Fibroblast of the aortic adventitia (primary cell): ENCODE results near the gene ST3GAL6. TPM values are rescaled to one million over a fixed set of nuclear protein-coding genes. Genes with fewer than 3 reads are reported as not detected.

Source experiments
- DNase-seq: peaks from one replicate; pipeline ENCODE4 v3.0.0-alpha.2; 2010; ENCODE audit warnings: low read depth
- H3K4me3 ChIP-seq: 2 replicates; pipeline ENCODE4 v1.5.1; 2011; ENCODE audit warnings: low read depth, mild to moderate bottlenecking, control low read depth, low read length, moderate library complexity
- total RNA-seq: library from RNA; depleted of rRNA; stranded (reverse); fragments of >200 nt; gene quantifications from 2 replicates; pipeline ENCODE4 v1.2.3, GENCODE V29; 2012; ENCODE audit warnings: low replicate concordance
- TF ChIP-seq, protein P1 (sequence below): IDR thresholded peaks from 2 replicates; pipeline ENCODE4 v1.5.1; 2011; ENCODE audit warnings: mild to moderate bottlenecking, low read length, control low read depth, inconsistent platforms; ENCODE audit not compliant: insufficient read depth

ST3GAL6 gene, protein sequence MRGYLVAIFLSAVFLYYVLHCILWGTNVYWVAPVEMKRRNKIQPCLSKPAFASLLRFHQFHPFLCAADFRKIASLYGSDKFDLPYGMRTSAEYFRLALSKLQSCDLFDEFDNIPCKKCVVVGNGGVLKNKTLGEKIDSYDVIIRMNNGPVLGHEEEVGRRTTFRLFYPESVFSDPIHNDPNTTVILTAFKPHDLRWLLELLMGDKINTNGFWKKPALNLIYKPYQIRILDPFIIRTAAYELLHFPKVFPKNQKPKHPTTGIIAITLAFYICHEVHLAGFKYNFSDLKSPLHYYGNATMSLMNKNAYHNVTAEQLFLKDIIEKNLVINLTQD
- 2.3 and 3.5 TPM in 2 replicates for total RNA-seq

DNA sequence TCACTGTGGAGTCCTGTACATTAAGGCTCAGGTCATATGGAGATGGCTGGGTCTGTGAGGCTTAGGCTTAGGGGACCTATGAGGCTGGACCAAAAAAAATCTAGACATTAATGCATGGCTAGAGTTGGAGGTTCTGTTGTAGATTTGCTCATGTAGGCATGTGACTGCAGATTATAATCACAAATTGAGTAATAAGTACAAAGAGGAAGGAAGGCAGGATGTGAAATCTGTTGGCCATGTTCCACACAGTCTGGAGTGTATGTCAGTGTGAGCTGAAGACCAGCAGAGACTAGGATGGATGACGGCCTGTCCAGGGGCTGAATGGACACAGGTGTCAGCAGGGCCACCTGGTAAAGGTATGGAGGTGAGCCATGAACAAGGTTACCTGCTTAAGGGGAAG, at the start of gene ST3GAL6:
ST3GAL6 (plus strand) TSS at position 265 of the 400 bp plus-strand sequence. CDS start 5,101 bp downstream, outside the sequence.
- H3K4me3 ChIP-seq, result no peak within 1 kb of the TSS
- peak; percentile 58 for DNase-seq
- TF ChIP-seq, protein P1, sequence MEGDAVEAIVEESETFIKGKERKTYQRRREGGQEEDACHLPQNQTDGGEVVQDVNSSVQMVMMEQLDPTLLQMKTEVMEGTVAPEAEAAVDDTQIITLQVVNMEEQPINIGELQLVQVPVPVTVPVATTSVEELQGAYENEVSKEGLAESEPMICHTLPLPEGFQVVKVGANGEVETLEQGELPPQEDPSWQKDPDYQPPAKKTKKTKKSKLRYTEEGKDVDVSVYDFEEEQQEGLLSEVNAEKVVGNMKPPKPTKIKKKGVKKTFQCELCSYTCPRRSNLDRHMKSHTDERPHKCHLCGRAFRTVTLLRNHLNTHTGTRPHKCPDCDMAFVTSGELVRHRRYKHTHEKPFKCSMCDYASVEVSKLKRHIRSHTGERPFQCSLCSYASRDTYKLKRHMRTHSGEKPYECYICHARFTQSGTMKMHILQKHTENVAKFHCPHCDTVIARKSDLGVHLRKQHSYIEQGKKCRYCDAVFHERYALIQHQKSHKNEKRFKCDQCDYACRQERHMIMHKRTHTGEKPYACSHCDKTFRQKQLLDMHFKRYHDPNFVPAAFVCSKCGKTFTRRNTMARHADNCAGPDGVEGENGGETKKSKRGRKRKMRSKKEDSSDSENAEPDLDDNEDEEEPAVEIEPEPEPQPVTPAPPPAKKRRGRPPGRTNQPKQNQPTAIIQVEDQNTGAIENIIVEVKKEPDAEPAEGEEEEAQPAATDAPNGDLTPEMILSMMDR, result no peak

DNA sequence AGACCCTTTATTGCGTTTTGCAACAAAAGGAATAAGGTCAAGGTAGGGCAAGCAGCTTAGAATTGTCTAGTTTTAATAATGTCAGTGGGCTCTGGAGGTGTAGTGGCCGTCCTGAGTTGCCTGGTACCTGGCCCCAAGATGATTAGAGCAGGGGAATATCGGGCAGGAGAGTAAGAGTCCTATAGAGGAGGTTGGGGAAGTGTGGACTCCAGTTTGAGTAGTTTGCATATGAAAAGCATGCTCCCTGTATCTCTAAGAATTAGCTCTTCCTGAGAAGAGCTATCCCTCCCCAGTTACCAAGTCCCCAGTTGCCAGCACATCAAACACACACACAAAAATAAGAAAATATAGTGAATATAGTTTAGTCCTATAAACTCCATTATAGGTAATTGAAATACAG, 49.2 kb upstream of the ST3GAL6 start:
- no peak for DNase-seq

DNA sequence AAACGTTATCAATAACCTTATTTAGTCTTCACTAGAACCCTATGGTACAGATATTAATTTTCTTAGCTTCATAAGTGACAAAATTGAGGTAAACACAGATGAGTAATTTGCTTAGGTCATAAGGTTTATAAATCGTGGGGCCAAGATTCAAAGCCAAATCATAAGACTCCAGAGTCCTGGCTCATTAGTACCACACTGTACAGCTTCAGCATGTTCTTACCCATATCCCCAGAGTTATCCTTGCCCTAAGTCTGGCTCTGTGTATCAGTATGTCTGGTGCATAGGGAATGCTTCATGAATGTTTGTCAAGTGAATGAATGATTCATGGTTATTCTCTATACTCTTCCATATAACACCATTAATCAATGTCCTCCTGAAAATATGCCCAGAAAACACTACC, 45.6 kb upstream of the ST3GAL6 start:
- no peak overlapping the region for H3K4me3 ChIP-seq
- TF ChIP-seq, protein P1, result no peak
- no peak for DNase-seq

More for the DNA sequence above, 49.2 kb upstream of the ST3GAL6 start:
- H3K4me3 ChIP-seq, result no peak overlapping the region
- TF ChIP-seq, protein P1, result no peak

DNA sequence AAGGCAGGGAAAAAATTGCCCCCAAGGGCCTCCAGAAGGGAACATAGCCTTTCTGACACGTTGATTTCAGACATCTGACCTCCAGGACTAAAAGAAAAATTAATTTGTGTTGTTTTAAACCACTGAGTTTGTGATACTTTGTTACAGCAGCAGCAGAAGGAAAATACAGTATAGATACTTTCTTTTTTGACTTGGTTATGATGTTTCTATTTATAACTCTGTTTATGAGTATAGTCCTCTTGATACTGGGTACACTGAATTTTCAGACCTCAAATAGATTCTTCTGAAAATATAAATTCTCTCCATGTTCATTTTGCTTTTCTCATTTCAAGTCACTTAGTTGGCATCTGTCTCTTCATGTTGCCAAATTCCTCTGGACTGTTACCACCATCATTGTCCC, 44.4 kb upstream of the ST3GAL6 start:
- no peak overlapping the region for H3K4me3 ChIP-seq
- DNase-seq, result no peak
- TF ChIP-seq, protein P1, result no peak

DNA sequence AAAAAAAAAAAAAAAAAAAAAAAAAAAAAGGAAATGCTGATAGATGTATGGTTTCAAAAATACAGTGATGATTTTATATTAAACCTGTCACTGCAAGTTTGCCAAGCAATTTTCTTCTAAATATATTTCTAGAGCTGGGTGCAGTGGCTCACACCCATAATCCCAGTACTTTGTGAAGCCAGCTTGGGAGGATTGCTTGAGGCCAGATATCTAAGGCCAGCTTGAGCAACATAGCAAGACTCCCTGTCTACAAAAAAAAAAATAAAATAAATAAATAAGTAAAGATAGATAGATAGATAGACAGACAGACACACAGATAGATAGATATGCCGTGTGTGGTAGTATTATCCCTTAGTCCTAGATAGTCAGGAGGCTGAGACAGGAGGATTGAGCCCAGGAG, 41.4 kb upstream of the ST3GAL6 start:
- no peak for DNase-seq
- H3K4me3 ChIP-seq, result no peak overlapping the region
- TF ChIP-seq, protein P1, result no peak

DNA sequence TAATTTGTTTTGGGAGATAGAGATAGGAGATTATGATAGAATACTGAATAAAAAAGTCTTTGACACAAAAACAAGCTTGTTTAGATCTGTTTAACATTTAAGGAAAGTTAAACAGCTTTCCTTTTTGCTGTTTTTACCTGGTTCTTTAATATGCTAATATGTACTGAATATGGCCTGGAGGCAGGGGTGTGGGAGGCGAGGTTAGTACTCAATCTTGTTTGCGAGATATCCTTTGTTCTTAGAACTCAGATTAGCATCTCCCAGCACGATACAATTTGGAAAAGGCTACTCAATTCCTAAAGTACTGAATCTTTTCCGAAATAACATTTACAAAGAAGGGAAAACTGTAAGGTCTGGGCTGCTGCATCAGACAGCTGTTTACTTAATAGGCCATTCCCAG, 40.8 kb upstream of the ST3GAL6 start:
- H3K4me3 ChIP-seq, result no peak overlapping the region
- TF ChIP-seq, protein P1, result no peak
- no peak for DNase-seq
